Spleen (tissue), 11 donors: ENCODE measurements around the gene AUH. TPM values are rescaled to one million over a fixed set of nuclear protein-coding genes. Genes with fewer than 3 reads are reported as not detected.
A peak's percentile ranks its signal among the peaks of the same experiment; 100 is the strongest.
"Not testable (repeated sequence)": the region's sequence is repeated elsewhere in the genome, so short reads cannot be mapped to it uniquely, and the experiment has no call there.

Source experiments
- DNase-seq: peaks from one replicate; pipeline ENCODE4 v3.0.0-alpha.2; 2020
- H3K27ac ChIP-seq, 8 donors: fragments of 200-600 bp; sonication (generic) in 7 of 8; 1 replicate in 4 of 8; 2 replicates in 4 of 8; pipeline versions ENCODE4 v1.5.0 to v1.8.0; 2016 to 2021; ENCODE audit warnings: inconsistent platforms in 4 of 8, mild to moderate bottlenecking in 4 of 8, moderate library complexity in 1 of 8
- H3K27me3 ChIP-seq, 7 donors: fragments of 200-600 bp; sonication (generic) in 6 of 7; replicated peaks in 1 of 7; 1 replicate in 4 of 7; 2 replicates in 3 of 7; pipeline versions ENCODE4 v1.5.0 to v1.8.0; 2016 to 2021; ENCODE audit warnings: inconsistent platforms in 3 of 7, mild to moderate bottlenecking in 1 of 7
- H3K36me3 ChIP-seq, 6 donors: fragments of 200-600 bp; sonication (generic) in 5 of 6; 1 replicate in 4 of 6; 2 replicates in 2 of 6; pipeline versions ENCODE4 v1.5.0 to v1.8.0; 2016 to 2021; ENCODE audit warnings: inconsistent platforms in 2 of 6
- H3K4me1 ChIP-seq, 6 donors: fragments of 200-600 bp; sonication (generic) in 5 of 6; 1 replicate in 3 of 6; 2 replicates in 3 of 6; pipeline versions ENCODE4 v1.5.0 to v1.8.0; 2016 to 2021; ENCODE audit warnings: inconsistent platforms in 3 of 6
- H3K4me3 ChIP-seq, 8 donors: fragments of 200-600 bp; sonication (generic) in 7 of 8; 1 replicate in 4 of 8; 2 replicates in 4 of 8; pipeline versions ENCODE4 v1.5.0 to v1.8.0; 2016 to 2021; ENCODE audit warnings: inconsistent platforms in 4 of 8, mild to moderate bottlenecking in 4 of 8, moderate library complexity in 2 of 8
- H3K9me3 ChIP-seq, 8 donors: fragments of 200-600 bp; sonication (generic) in 7 of 8; 1 replicate in 4 of 8; 2 replicates in 4 of 8; pipeline versions ENCODE4 v1.5.0 to v1.8.0; 2016 to 2021; ENCODE audit warnings: inconsistent platforms in 4 of 8
- POLR2A ChIP-seq, 3 donors: fragments of 450-650 bp; IDR thresholded peaks; one replicate each; pipeline ENCODE4 v1.5.1; 2017; ENCODE audit warnings: antibody characterized with exemption in 3 of 3, mild to moderate bottlenecking in 1 of 3
- POLR2AphosphoS5 ChIP-seq, 3 donors: sonication (generic); formaldehyde crosslinking; IDR thresholded peaks; one replicate each; pipeline ENCODE4 v1.5.1; 2017; ENCODE audit warnings: antibody characterized with exemption in 3 of 3
- WGBS, 5 donors: extraction: QIAGEN DNeasy Blood & Tissue Kit in 3 of 5; methylation state at CpG; one replicate each; pipeline versions ENCODE4 v1.1.5 to v1.1.7; 2013 to 2018; 5-methylcytosine and 5-hydroxymethylcytosine counted together
- intact Hi-C: fragments of 100-400 bp; cut with DNase I; formaldehyde crosslinking; loops from one replicate; pipeline ENCODE4 v1.15.0; 2023; ENCODE audit warnings: low total_unique reads
- polyA plus RNA-seq, 3 donors: library from polyadenylated mRNA; stranded (reverse); fragments of 200-250 nt; gene quantifications; one replicate each; pipeline ENCODE4 v1.2.1, GENCODE V29; 2013
- total RNA-seq, 7 donors: library from RNA; depleted of rRNA in 3 of 7; stranded (reverse); fragments of >200 nt in 3 of 7; fragmentation: NEBNext Ultra II Directional in 4 of 7; extraction: Animal tissue kit (Norgen Biotek cat#: 25700) in 4 of 7; gene quantifications; one replicate each; pipeline versions ENCODE4 v1.1.0 to v1.2.1, GENCODE V29; 2016 to 2021
- TF ChIP-seq, protein P1 (sequence below), 11 experiments: fragments of 200-600 bp in 7 of 11; fragments of 450-650 bp in 4 of 11; sonication (generic) in 4 of 11; IDR thresholded peaks in 8 of 11; conservative IDR thresholded peaks in 3 of 11; 1 replicate in 7 of 11; 2 replicates in 4 of 11; pipeline versions ENCODE4 v1.4.0 to v1.8.0; 2016 to 2021; ENCODE audit warnings: antibody characterized with exemption in 11 of 11, inconsistent platforms in 4 of 11, mild to moderate bottlenecking in 1 of 11
- donor health status: healthy with polysubstance abuse.
- donor health status: DM: no; HTN: no; CAD: no; lungs with moderate emphysema.
- donor health status: DM: no; HTN: no; CAD: no.
- donor health status: Bipolar disorder and iron deficiency.
- donor health status: healthy.
- donor health status: DM: no; HTN: no; CAD: no.
- donor health status: DM: yes; HTN: yes; CAD: no.

The AUH gene
- total and polyA plus RNA-seq, 10 donors = 9.4 to 37.3 (median 20.6) TPM

DNA sequence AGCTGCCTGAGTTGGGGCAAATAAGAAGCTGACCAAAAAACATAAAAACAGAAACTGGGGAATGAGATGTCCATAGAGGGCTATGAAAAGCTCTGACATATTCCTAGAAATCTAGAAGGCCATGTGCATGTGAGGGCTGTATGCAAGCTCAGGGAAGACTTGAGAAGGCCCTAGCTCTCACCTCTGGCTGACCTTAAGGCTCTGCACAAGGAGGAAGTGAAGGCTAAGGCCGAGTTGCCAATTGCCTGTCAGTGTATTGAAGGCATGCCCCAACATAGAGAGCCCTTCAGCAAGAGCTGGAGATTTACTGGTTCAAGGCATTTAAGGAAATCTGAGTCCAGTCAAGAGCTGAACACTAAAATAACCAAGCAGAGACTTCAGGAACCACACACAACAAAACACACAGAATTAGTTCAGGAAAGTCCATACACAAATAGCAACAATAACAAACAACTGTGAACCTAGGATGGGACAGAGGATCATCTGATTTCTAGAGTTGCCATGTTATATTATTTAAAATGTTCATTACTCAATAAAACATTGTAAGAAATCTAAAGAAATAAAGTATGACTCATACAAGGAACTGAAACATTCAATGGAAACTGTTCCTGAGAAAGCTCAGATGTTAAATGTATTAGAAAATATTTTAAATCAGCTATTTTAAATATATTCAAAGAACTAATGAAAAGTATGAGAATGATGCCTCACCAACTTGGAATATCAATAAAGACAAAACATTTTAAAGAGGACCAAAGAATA lies 161.8 kb downstream of the AUH start:
- no peak for DNase-seq
- Histone ChIP-seq H3K4me3 (no peak overlapping the region), H3K27ac (peak overlapping the region in 3 of 8 donors; percentile 23 to 52 (median 34)), H3K36me3 (no peaks in the 10 kb centered on the region), H3K27me3 (no peaks in the 10 kb centered on the region), H3K9me3 (peaks cover 0 to 17% (median 3%) of the 10 kb centered on the region in 8 donors), H3K4me1 (peaks cover 0 to 49% (median 19%) of the 10 kb centered on the region in 6 donors)
- TF ChIP-seq POLR2A (IDR thresholded peaks at IDR 0.05) (no peak), POLR2AphosphoS5 (IDR thresholded peaks at IDR 0.05) (peak in 1 of 3 donors; percentile 47)
- TF ChIP-seq, protein P1, sequence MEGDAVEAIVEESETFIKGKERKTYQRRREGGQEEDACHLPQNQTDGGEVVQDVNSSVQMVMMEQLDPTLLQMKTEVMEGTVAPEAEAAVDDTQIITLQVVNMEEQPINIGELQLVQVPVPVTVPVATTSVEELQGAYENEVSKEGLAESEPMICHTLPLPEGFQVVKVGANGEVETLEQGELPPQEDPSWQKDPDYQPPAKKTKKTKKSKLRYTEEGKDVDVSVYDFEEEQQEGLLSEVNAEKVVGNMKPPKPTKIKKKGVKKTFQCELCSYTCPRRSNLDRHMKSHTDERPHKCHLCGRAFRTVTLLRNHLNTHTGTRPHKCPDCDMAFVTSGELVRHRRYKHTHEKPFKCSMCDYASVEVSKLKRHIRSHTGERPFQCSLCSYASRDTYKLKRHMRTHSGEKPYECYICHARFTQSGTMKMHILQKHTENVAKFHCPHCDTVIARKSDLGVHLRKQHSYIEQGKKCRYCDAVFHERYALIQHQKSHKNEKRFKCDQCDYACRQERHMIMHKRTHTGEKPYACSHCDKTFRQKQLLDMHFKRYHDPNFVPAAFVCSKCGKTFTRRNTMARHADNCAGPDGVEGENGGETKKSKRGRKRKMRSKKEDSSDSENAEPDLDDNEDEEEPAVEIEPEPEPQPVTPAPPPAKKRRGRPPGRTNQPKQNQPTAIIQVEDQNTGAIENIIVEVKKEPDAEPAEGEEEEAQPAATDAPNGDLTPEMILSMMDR (IDR thresholded peaks at IDR 0.05 in 8 of 11, conservative IDR thresholded peaks at IDR 0.05 in 3 of 11) = no peak
- intact Hi-C loops = loop anchor here (10.0 kb wide), 2 partner anchors 165 to 225 kb away; partner anchors contain the start of genes AUH and NFIL3
- 38 to 76% (median 63%) methylated on average over 1 of the region's 1 CpG for WGBS, 5 donors

DNA sequence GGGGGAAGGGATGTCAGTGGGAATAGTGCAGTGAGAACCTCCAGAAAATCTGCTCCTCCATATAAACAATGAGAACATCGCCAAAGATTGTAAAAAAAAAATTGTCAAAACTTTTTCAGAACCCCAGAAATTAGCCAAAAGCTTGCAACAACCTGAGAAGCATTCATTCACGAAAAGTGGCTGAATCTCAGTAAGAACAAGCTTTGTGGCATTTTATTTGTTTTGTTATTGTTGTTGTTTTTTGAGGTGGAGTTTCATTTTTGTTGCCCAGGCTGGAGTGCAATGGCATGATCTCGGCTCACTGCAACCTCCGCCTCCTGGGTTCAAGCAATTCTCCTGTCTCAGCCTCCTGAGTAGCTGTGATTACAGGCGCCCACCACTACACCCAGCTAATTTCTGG lies 162.8 kb downstream of the AUH start:
- intact Hi-C loops = loop anchor here (10.0 kb wide), 2 partner anchors 166 to 226 kb away; partner anchors contain the start of genes AUH and NFIL3
- not testable (repeated sequence) for DNase-seq, H3K27me3 ChIP-seq, H3K4me3 ChIP-seq, H3K36me3 ChIP-seq
- WGBS, 5 donors = 94 to 99% (median 96%) methylated on average over 5 of the region's 5 CpGs
- H3K9me3 ChIP-seq = peaks cover 0 to 17% (median 3%) of the 10 kb centered on the region in 8 donors
- peaks cover 0 to 60% (median 29%) of the 10 kb centered on the region in 6 donors for H3K4me1 ChIP-seq
- H3K27ac ChIP-seq = peak overlapping the region in 2 of 8 donors; percentile 93

DNA sequence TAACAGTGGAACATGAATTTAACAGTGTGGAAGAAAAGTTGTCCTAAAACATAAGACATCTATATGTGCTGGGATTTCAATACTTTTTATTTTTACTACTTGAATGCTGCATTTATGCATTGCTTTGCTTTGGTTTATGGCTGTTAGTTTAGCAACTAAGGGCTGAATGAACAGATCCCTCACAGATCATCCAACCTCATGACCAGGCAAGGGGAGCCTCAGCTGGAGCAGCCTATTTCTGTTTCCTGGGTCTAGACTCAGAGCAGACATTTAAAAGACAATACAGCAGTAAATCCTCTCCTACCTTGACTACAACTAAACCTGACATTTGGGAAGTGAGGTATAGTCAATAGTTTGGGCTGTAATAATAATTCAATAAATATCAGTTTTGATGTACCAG lies 163.3 kb downstream of the AUH start:
- Histone ChIP-seq H3K4me1 (peaks cover 0 to 64% (median 34%) of the 10 kb centered on the region in 6 donors), H3K4me3 (no peak overlapping the region), H3K9me3 (peaks cover 0 to 17% (median 3%) of the 10 kb centered on the region in 8 donors), H3K27ac (peak overlapping the region in 2 of 8 donors; percentile 93), H3K36me3 (no peaks in the 10 kb centered on the region), H3K27me3 (no peaks in the 10 kb centered on the region)
- no peak for DNase-seq
- intact Hi-C loops = loop anchor here (10.0 kb wide), 2 partner anchors 166 to 226 kb away; partner anchors contain the start of genes AUH and NFIL3
- TF ChIP-seq, protein P1 (IDR thresholded peaks at IDR 0.05 in 8 of 11, conservative IDR thresholded peaks at IDR 0.05 in 3 of 11) = no peak
- TF ChIP-seq POLR2A (IDR thresholded peaks at IDR 0.05) (no peak), POLR2AphosphoS5 (IDR thresholded peaks at IDR 0.05) (no peak)

DNA sequence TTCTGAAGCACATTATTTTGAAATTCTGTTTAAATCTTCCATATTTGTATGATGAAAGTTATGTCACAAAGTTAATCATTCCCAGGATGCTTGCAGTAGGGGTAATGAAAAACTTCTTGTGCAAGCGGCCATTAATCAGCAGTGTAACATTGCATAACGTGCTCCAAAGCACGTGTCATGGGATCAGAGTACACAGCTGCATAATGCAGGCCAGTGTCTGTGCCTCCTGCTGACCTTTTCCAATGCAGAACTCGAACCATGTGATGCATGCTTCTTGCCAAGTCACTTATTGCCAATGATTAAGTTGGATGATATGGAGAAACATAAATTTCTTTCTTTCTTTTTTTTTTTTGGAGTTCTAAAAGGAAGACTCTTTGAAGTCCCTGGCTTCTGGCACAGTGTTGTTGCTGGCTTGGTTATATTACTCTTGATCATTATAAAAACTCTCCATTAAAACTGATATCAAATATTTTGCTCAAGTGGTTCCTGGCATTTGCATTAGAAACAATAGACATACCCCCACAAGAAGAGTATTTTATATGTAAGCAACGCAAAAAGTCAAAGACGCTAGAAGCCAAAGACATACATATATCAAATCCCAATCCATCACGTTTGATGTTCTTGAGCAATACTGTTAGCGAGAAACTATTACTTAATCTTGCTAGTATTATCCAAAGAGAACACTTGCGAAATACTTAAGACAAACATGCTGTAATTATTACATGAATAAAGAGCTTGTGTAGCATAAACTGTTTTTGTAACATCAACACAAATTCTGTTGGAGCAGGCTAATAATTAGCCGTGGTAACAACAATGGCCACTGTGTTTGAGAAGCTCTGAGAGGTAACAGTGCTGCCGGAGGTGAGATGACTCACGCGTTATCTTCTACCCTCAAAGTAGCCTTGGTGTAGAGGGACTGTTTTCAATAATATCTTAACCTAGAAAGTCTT lies 164.2 kb downstream of the AUH start:
- TF ChIP-seq POLR2AphosphoS5 (IDR thresholded peaks at IDR 0.05) = peak in 1 of 3 donors; percentile 89
- TF ChIP-seq, protein P1 (IDR thresholded peaks at IDR 0.05 in 8 of 11, conservative IDR thresholded peaks at IDR 0.05 in 3 of 11) = no peak
- H3K27me3 ChIP-seq = no peaks in the 10 kb centered on the region
- 45 to 72% (median 59%) methylated on average over 13 of the region's 13 CpGs for WGBS, 5 donors
- H3K36me3 ChIP-seq = no peaks in the 10 kb centered on the region
- H3K9me3 ChIP-seq = peaks cover 0 to 11% (median 0%) of the 10 kb centered on the region in 8 donors
- peaks cover 6 to 73% (median 43%) of the 10 kb centered on the region in 6 donors for H3K4me1 ChIP-seq
- no peak overlapping the region for H3K4me3 ChIP-seq
- intact Hi-C loops = loop anchor here (10.0 kb wide), 2 partner anchors 167 to 227 kb away; partner anchors contain the start of genes AUH and NFIL3
- H3K27ac ChIP-seq = peak overlapping the region in 7 of 8 donors; percentile 48 to 93 (median 65)
- DNase-seq = no peak
